ENCODE measurements around the gene MYO3B. TPM values are rescaled to one million over a fixed set of nuclear protein-coding genes. Genes with fewer than 3 reads are reported as not detected.

MYO3B gene
- total and polyA plus RNA-seq, 2 of the 8 experiments (the other 6 are each of a cell fraction or from before 2014, with no cell fraction given) = 0.17 to 0.19 TPM

DNA sequence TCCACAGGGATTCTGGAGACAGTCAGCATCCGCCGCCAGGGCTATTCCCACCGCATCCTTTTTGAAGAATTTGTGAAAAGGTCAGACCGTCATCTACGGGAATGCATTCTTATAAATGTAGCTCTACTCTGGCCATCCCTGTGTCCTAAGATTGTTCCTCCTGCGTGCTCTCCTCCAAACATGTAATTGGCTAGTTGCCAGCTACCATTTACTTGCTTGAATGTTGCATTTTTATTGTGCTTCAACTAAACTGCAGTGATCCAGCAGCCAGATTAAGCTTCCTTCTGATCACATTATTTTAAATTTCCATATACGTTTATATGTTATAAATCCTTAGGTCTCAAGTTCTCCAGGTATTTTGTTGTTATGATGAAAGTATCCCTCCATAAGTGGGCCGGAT lies 288.7 kb downstream of the MYO3B start:
- H3K14ac ChIP-seq (ENCODE audit: insufficient read length) = no peak overlapping the region
- H4K5ac ChIP-seq (ENCODE audit: insufficient read length, low read depth, low read length) = no peak overlapping the region
- H2BK15ac ChIP-seq (ENCODE audit: low read length) = no peak overlapping the region
- no peak overlapping the region for H3K23ac ChIP-seq (ENCODE audit: insufficient read length)
- no peak overlapping the region for H3K4ac ChIP-seq (replicated peaks; ENCODE audit: insufficient read length, low read depth, low read length)
- no peaks in the 10 kb centered on the region for H4K20me1 ChIP-seq (replicated peaks in 1 of 2; ENCODE audit: control insufficient read depth in 1 of 2, insufficient read depth in 2 of 2, low read length in 2 of 2)
- TF ChIP-seq SAP30 (IDR thresholded peaks at IDR 0.05; ENCODE audit: insufficient read depth, insufficient replicate concordance, low read length) (no peak), CBX8 (IDR thresholded peaks at IDR 0.05; ENCODE audit: borderline replicate concordance, low read depth, low read length) (no peak), SUZ12 (IDR thresholded peaks at IDR 0.05; ENCODE audit: low read length) (no peak), CBX5 (IDR thresholded peaks at IDR 0.05; ENCODE audit: low read depth, low read length) (no peak), CEBPB (IDR thresholded peaks at IDR 0.05; ENCODE audit: low read depth, low read length) (no peak), ATF3 (IDR thresholded peaks at IDR 0.05; ENCODE audit: insufficient read depth, low read depth, low read length) (no peak), FOSL1 (IDR thresholded peaks at IDR 0.05; ENCODE audit: insufficient read depth, low read depth, low read length) (no peak), SIX5 (IDR thresholded peaks at IDR 0.05; ENCODE audit: low read depth, low read length) (no peak)
- TF ChIP-seq, protein P1, sequence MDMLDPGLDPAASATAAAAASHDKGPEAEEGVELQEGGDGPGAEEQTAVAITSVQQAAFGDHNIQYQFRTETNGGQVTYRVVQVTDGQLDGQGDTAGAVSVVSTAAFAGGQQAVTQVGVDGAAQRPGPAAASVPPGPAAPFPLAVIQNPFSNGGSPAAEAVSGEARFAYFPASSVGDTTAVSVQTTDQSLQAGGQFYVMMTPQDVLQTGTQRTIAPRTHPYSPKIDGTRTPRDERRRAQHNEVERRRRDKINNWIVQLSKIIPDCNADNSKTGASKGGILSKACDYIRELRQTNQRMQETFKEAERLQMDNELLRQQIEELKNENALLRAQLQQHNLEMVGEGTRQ (IDR thresholded peaks at IDR 0.05; ENCODE audit: low read length) = no peak
- no peak overlapping the region for H2AK5ac ChIP-seq (ENCODE audit: low read depth, low read length)
- H3K79me2 ChIP-seq (ENCODE audit: control insufficient read depth in 1 of 2, insufficient read depth in 2 of 2, low read length in 2 of 2) = no peaks in the 10 kb centered on the region
- H4K91ac ChIP-seq (replicated peaks; ENCODE audit: insufficient read length, low read length) = no peak overlapping the region
- H3K27ac ChIP-seq (ENCODE audit: low read depth, low read length) = no peak overlapping the region
- no peaks in the 10 kb centered on the region for H3K79me1 ChIP-seq (ENCODE audit: low read depth, low read length)
- no peak overlapping the region for H3K18ac ChIP-seq (ENCODE audit: extremely low read depth, low read length)
- no peaks in the 10 kb centered on the region for H3K36me3 ChIP-seq (ENCODE audit: control insufficient read depth in 2 of 4, insufficient read depth in 4 of 4, low read length in 3 of 4)
- no peak overlapping the region for H2BK20ac ChIP-seq (ENCODE audit: low read length)
- no peaks in the 10 kb centered on the region for H3K9me3 ChIP-seq (ENCODE audit: insufficient read depth in 2 of 2, low read depth in 1 of 2, low read length in 1 of 2)
- DNase-seq (ENCODE audit: low read depth in 1 of 2, low spot score in 2 of 2) = no peak
- no peak for FAIRE-seq
- H2BK5ac ChIP-seq (ENCODE audit: low read depth, low read length) = no peak overlapping the region
- ChIA-PET POLR2A (ENCODE audit: partially characterized antibody) (no interaction called here), CTCF (ENCODE audit: partially characterized antibody) (no interaction called here)
- no peak overlapping the region for H3K4me3 ChIP-seq (ENCODE audit: extremely low read depth in 1 of 4, insufficient read depth in 2 of 4, low read depth in 3 of 4, low read length in 4 of 4)
- no peak overlapping the region for H4K8ac ChIP-seq (ENCODE audit: extremely low read depth, insufficient read depth, low read length)
- H2BK12ac ChIP-seq (ENCODE audit: low read depth, low read length) = no peak overlapping the region
- H2AFZ ChIP-seq (ENCODE audit: low read length) = no peak overlapping the region
- no peaks in the 10 kb centered on the region; a peak in 1 of 7 replicates for H3K27me3 ChIP-seq (replicated peaks in 1 of 4; ENCODE audit: control insufficient read depth in 3 of 4, extremely low read depth in 1 of 4, insufficient read depth in 3 of 4, low read length in 3 of 4)
- no peaks in the 10 kb centered on the region for H3K23me2 ChIP-seq (ENCODE audit: low read depth, low read length)
- no peak overlapping the region for H3K4me2 ChIP-seq (ENCODE audit: insufficient read depth in 1 of 2, low read depth in 2 of 2, low read length in 2 of 2)
- no peak overlapping the region for H2BK120ac ChIP-seq (replicated peaks; ENCODE audit: low read depth, low read length)
- H3K56ac ChIP-seq (replicated peaks; ENCODE audit: insufficient read length, low read depth, low read length) = no peak overlapping the region
- H3K9ac ChIP-seq (replicated peaks in 1 of 4; ENCODE audit: extremely low read depth in 1 of 4, low read depth in 3 of 4, low read length in 3 of 4) = no peak overlapping the region
- peaks cover 0 to 2% (median 0%) of the 10 kb centered on the region in 4 experiments; a peak in 2 of 7 replicates for H3K4me1 ChIP-seq (replicated peaks in 1 of 4; ENCODE audit: control insufficient read depth in 3 of 4, insufficient read depth in 4 of 4, low read length in 3 of 4)
- 84% methylated on average over 8 of the region's 8 CpGs; no CpG with 5 or more reads in 1 of the 2 experiments for WGBS, 2 experiments (ENCODE audit: extremely low coverage in 1 of 2, insufficient coverage in 1 of 2, insufficient read length in 1 of 2, insufficient replicate concordance in 2 of 2, low coverage in 1 of 2, low lambda C conversion rate in 2 of 2, missing lambda C conversion rate in 1 of 2)
